Fibroblast of pulmonary artery (primary cell): ENCODE data around the gene SPSB1.
A peak's percentile ranks its signal among the peaks of the same experiment; 100 is the strongest.

Experiments used
- DNase-seq: peaks from one replicate; pipeline ENCODE4 v3.0.0-alpha.2; 2010; ENCODE audit warnings: low read depth
- H3K4me3 ChIP-seq: replicated peaks from 2 replicates; pipeline ENCODE4 v1.5.1; 2011; ENCODE audit warnings: low read depth, mild to moderate bottlenecking, control low read depth, low read length, moderate library complexity
- CTCF ChIP-seq: IDR thresholded peaks from 2 replicates; pipeline ENCODE4 v1.5.1; 2011; ENCODE audit warnings: mild to moderate bottlenecking, control low read depth, low read length, inconsistent platforms; ENCODE audit errors: missing control alignments

The SPSB1 gene

GRCh38 chr1:9391620-9392019 lies 98.9 kb downstream of the SPSB1 start:
- no peak for TF ChIP-seq CTCF
- no peak for DNase-seq
- no peak overlapping the region for H3K4me3 ChIP-seq

GRCh38 chr1:9394010-9394409 lies 101.3 kb downstream of the SPSB1 start:
- no peak overlapping the region for H3K4me3 ChIP-seq
- no peak for DNase-seq
- TF ChIP-seq CTCF: no peak

GRCh38 chr1:9395018-9395417 lies 102.3 kb downstream of the SPSB1 start:
- TF ChIP-seq CTCF: no peak
- no peak overlapping the region for H3K4me3 ChIP-seq
- no peak for DNase-seq

GRCh38 chr1:9397047-9397446 lies 104.4 kb downstream of the SPSB1 start:
- DNase-seq: no peak
- TF ChIP-seq CTCF: no peak
- no peak overlapping the region for H3K4me3 ChIP-seq

- DNase-seq: peak; percentile 50
- TF ChIP-seq CTCF: no peak
- no peak overlapping the region for H3K4me3 ChIP-seq
Measured at GRCh38 chr1:9397997-9398526, 105.4 kb downstream of the SPSB1 start.

GRCh38 chr1:9399510-9400424 lies 107.1 kb downstream of the SPSB1 start:
- H3K4me3 ChIP-seq: no peak overlapping the region
- peak; percentile 28 for DNase-seq
- no peak for TF ChIP-seq CTCF
